A673 (cell line): ENCODE measurements around the gene NDUFB10. TPM values are rescaled to one million over a fixed set of nuclear protein-coding genes. Genes with fewer than 3 reads are reported as not detected.

ENCODE experiments used
- BruUV-seq: library from RNA; stranded (reverse); fragments of 400-500 nt; replicated peaks from 2 replicates; lab custom pipeline; 2021; lab: Mats Ljungman, UMichigan
- CTCF ChIA-PET: fragments of 300-600 bp; sonication (Branson Sonifier 250); formaldehyde crosslinking; loops from one replicate; lab custom pipeline; 2022; ENCODE audit warnings: antibody characterized with exemption; lab: Charles Lee
- POLR2A ChIA-PET: fragments of 300-600 bp; sonication (Branson Sonifier 250); formaldehyde crosslinking; loops from one replicate; lab custom pipeline; 2022; ENCODE audit warnings: antibody characterized with exemption; ENCODE audit not compliant: low non-redundant PET; lab: Charles Lee
- DNase-seq: peaks from one replicate; pipeline ENCODE4 v3.0.0-alpha.2; 2015; ENCODE audit warnings: low spot score
- H3K27ac ChIP-seq: fragments of 200-600 bp; sonication (generic); 2 replicates; pipeline ENCODE4 v1.5.1; 2016; ENCODE audit warnings: mixed run types, low read depth, mild to moderate bottlenecking, mixed read lengths, antibody characterized with exemption, low read length; ENCODE audit not compliant: poor library complexity, severe bottlenecking
- H3K27me3 ChIP-seq: fragments of 200-600 bp; sonication (generic); replicated peaks from 2 replicates; pipeline ENCODE4 v1.6.1; 2017; ENCODE audit warnings: mixed run types, low read depth, mild to moderate bottlenecking, mixed read lengths, antibody characterized with exemption, low read length; ENCODE audit not compliant: insufficient read depth, poor library complexity
- H3K36me3 ChIP-seq: fragments of 200-600 bp; sonication (generic); 2 replicates; pipeline ENCODE4 v1.6.1; 2016; ENCODE audit warnings: mixed run types, mild to moderate bottlenecking, mixed read lengths, antibody characterized with exemption, low read length; ENCODE audit not compliant: insufficient read depth, poor library complexity, severe bottlenecking
- H3K4me1 ChIP-seq: fragments of 200-600 bp; sonication (generic); 2 replicates; pipeline ENCODE4 v1.6.1; 2017; ENCODE audit warnings: mixed run types, mild to moderate bottlenecking, mixed read lengths, antibody characterized with exemption, low read length; ENCODE audit not compliant: insufficient read depth, poor library complexity, severe bottlenecking
- H3K4me3 ChIP-seq: fragments of 200-600 bp; sonication (generic); 2 replicates; pipeline ENCODE4 v1.5.1; 2016; ENCODE audit warnings: low read depth, mixed run types, mild to moderate bottlenecking, mixed read lengths, low read length; ENCODE audit not compliant: poor library complexity, severe bottlenecking
- H3K9me3 ChIP-seq: fragments of 200-600 bp; sonication (generic); 2 replicates; pipeline ENCODE4 v1.6.1; 2016; ENCODE audit warnings: mixed run types, low read depth, mild to moderate bottlenecking, mixed read lengths, antibody characterized with exemption, low read length; ENCODE audit not compliant: poor library complexity, severe bottlenecking
- CTCF ChIP-seq: fragments of 300-800, 200-600 bp; sonication (generic); conservative IDR thresholded peaks from 2 replicates; pipeline ENCODE4 v1.5.1; 2017; ENCODE audit warnings: low read depth, mild to moderate bottlenecking, antibody characterized with exemption, low read length, moderate library complexity, mixed read lengths
- EZH2 ChIP-seq: fragments of 200-600 bp; sonication (generic); IDR thresholded peaks from 2 replicates; pipeline ENCODE4 v1.6.1; 2017; ENCODE audit warnings: borderline replicate concordance, low read depth, mild to moderate bottlenecking, mixed read lengths, antibody characterized with exemption, low read length; ENCODE audit not compliant: poor library complexity, severe bottlenecking
- intact Hi-C: fragments of 100-400 bp; cut with micrococcal nuclease; formaldehyde crosslinking; loops from one replicate; pipeline ENCODE4 v1.10.0; 2022; ENCODE audit not compliant: unreplicated experiment
- total RNA-seq: library from RNA; stranded (reverse); gene quantifications from 2 replicates; pipeline ENCODE4 v1.2.3, GENCODE V29; 2021

Gene NDUFB10
- total RNA-seq, 1 experiment from 2014 or later: 178 TPM

GRCh38 chr16:1975432-1976215 lies 16.3 kb downstream of the NDUFB10 start:
- H3K27ac ChIP-seq: no peak overlapping the region
- H3K4me3 ChIP-seq: no peak overlapping the region
- H3K4me1 ChIP-seq: peaks cover 5% of the 10 kb centered on the region
- ChIA-PET CTCF (no interaction called here), POLR2A (no interaction called here)
- H3K27me3 ChIP-seq: no peaks in the 10 kb centered on the region
- H3K9me3 ChIP-seq: no peaks in the 10 kb centered on the region
- TF ChIP-seq CTCF (no peak), EZH2 (no peak)
- H3K36me3 ChIP-seq: peaks cover 28% of the 10 kb centered on the region
- DNase-seq: no peak
- no TSS peak for BruUV-seq
- intact Hi-C loops: no loop called here

DNA sequence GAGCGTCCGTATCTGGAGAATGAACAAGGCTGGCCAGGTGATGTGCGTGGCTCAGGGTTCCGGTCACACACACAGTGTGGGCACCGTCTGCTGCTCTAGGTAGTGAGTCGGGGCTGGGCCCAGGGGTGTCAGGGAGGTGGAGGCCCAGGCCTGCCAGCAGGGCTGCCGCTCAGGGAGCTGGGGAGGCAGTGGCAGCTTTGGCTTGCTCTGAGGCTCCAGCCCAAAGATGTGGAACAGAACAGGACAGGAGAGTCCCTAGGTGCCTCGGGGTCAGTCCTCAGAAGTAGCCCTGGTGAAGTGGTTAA lies 16.8 kb downstream of the NDUFB10 start:
- Histone ChIP-seq H3K4me3 (no peak overlapping the region), H3K36me3 (peaks cover 28% of the 10 kb centered on the region), H3K4me1 (peaks cover 4% of the 10 kb centered on the region), H3K27ac (no peak overlapping the region), H3K27me3 (no peaks in the 10 kb centered on the region), H3K9me3 (no peaks in the 10 kb centered on the region)
- POLR2A ChIA-PET: no interaction called here
- DNase-seq: no peak
- intact Hi-C loops: no loop called here
- CTCF ChIA-PET: no interaction called here
- TF ChIP-seq EZH2 (no peak), CTCF (no peak)
- BruUV-seq: no TSS peak

DNA sequence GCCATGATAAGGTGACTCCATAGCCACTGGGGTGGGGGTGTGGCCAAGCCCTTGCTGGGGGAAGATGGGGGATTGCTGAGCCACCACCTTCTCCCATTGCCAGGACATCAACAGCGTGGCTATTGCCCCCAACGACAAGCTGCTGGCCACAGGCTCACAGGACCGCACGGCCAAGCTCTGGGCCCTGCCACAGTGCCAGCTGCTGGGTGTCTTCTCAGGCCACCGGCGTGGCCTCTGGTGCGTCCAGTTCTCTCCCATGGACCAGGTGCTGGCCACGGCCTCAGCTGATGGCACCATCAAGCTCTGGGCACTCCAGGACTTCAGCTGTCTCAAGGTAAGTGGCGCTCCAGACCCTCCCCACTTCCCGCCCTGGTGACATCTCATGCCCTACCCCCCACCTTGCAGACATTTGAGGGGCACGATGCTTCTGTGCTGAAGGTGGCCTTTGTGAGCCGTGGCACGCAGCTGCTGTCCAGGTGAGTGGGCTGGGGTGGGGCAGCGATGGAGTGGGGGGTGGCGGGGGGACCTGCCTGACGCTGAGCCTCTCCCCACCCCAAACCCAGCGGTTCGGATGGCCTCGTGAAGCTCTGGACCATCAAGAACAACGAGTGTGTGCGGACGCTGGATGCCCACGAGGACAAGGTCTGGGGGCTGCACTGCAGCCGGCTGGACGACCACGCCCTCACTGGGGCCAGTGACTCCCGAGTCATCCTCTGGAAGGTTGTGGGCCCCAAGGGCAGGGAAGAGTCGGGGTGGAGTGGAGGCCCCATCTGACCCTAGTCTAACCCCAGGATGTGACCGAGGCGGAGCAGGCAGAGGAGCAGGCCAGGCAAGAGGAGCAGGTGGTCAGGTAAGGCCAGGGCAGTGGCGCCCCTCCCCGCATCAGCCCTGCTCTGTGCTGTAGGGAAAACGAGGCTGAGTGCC lies 17.9 kb downstream of the NDUFB10 start:
- no peak for DNase-seq
- H3K27me3 ChIP-seq: no peaks in the 10 kb centered on the region
- ChIA-PET CTCF (no interaction called here), POLR2A (no interaction called here)
- no peaks in the 10 kb centered on the region for H3K9me3 ChIP-seq
- no peak for TF ChIP-seq CTCF
- TF ChIP-seq EZH2: no peak
- peaks cover 14% of the 10 kb centered on the region for H3K4me1 ChIP-seq
- H3K4me3 ChIP-seq: no peak overlapping the region
- no peak overlapping the region for H3K27ac ChIP-seq
- H3K36me3 ChIP-seq: peaks cover 28% of the 10 kb centered on the region
- BruUV-seq: no TSS peak
- intact Hi-C loops: no loop called here
